H9 (cell line): Measurements from ENCODE around the gene ZDHHC12. TPM values are rescaled to one million over a fixed set of nuclear protein-coding genes. Genes with fewer than 3 reads are reported as not detected.
A peak's percentile ranks its signal among the peaks of the same experiment; 100 is the strongest.

Experiments used
- DNase-seq: peaks from one replicate; pipeline ENCODE4 v3.0.0-alpha.2; 2017
- H2AFZ ChIP-seq: one replicate; pipeline ENCODE4 v1.6.1; 2013; ENCODE audit warnings: mild to moderate bottlenecking, low read length, control low read depth, moderate library complexity
- H2AK5ac ChIP-seq: 2 replicates; pipeline ENCODE4 v1.6.1; 2013; ENCODE audit warnings: low read length, control low read depth, mixed read lengths; ENCODE audit not compliant: insufficient read length
- H2BK120ac ChIP-seq: one replicate; pipeline ENCODE4 v1.6.1; 2013; ENCODE audit warnings: low read depth, mild to moderate bottlenecking, low read length, control low read depth, inconsistent platforms; ENCODE audit not compliant: poor library complexity, severe bottlenecking
- H2BK12ac ChIP-seq: 2 replicates; pipeline ENCODE4 v1.6.1; 2013; ENCODE audit warnings: low read length, control low read depth, mixed read lengths, low read depth; ENCODE audit not compliant: insufficient read length
- H2BK15ac ChIP-seq: 2 replicates; pipeline ENCODE4 v1.6.1; 2013; ENCODE audit warnings: low read depth, low read length, control low read depth
- H2BK20ac ChIP-seq: one replicate; pipeline ENCODE4 v1.6.1; 2013; ENCODE audit warnings: low read depth, mild to moderate bottlenecking, low read length, control low read depth, inconsistent platforms; ENCODE audit not compliant: poor library complexity, severe bottlenecking
- H2BK5ac ChIP-seq: 2 replicates; pipeline ENCODE4 v1.6.1; 2013; ENCODE audit warnings: low read length, control low read depth, mixed read lengths; ENCODE audit not compliant: insufficient read length
- H3K14ac ChIP-seq: 2 replicates; pipeline ENCODE4 v1.6.1; 2013; ENCODE audit warnings: low read length, control low read depth; ENCODE audit not compliant: insufficient read depth
- H3K18ac ChIP-seq: 2 replicates; pipeline ENCODE4 v1.6.1; 2013; ENCODE audit warnings: low read depth, mild to moderate bottlenecking, mixed read lengths, low read length, control low read depth; ENCODE audit not compliant: insufficient read length
- H3K23ac ChIP-seq: 2 replicates; pipeline ENCODE4 v1.6.1; 2013; ENCODE audit warnings: low read length, control low read depth, mixed read lengths, low read depth; ENCODE audit not compliant: insufficient read length
- H3K23me2 ChIP-seq: 2 replicates; pipeline ENCODE4 v1.6.1; 2013; ENCODE audit warnings: low read depth, mild to moderate bottlenecking, mixed read lengths, low read length, control low read depth; ENCODE audit not compliant: insufficient read length, poor library complexity, severe bottlenecking
- H3K27ac ChIP-seq: 2 replicates; pipeline ENCODE4 v1.5.1; 2013; ENCODE audit warnings: low read length, control low read depth, mixed read lengths, low read depth; ENCODE audit not compliant: insufficient read length
- H3K27me3 ChIP-seq: 2 replicates; pipeline ENCODE4 v1.6.1; 2013; ENCODE audit warnings: low read length, control low read depth, inconsistent platforms; ENCODE audit not compliant: insufficient read depth
- H3K4ac ChIP-seq: 2 replicates; pipeline ENCODE4 v1.6.1; 2013; ENCODE audit warnings: low read depth, mild to moderate bottlenecking, control low read depth, inconsistent platforms, low read length, moderate library complexity
- H3K4me1 ChIP-seq: 2 replicates; pipeline ENCODE4 v1.6.1; 2013; ENCODE audit warnings: low read length, control low read depth, inconsistent platforms; ENCODE audit not compliant: insufficient read depth
- H3K4me2 ChIP-seq: 2 replicates; pipeline ENCODE4 v1.6.1; 2013; ENCODE audit warnings: low read length, control low read depth, mixed read lengths; ENCODE audit not compliant: insufficient read length, insufficient read depth
- H3K56ac ChIP-seq: 2 replicates; pipeline ENCODE4 v1.6.1; 2013; ENCODE audit warnings: low read depth, mild to moderate bottlenecking, mixed read lengths, low read length, control low read depth; ENCODE audit not compliant: insufficient read length
- H3K79me1 ChIP-seq: 2 replicates; pipeline ENCODE4 v1.6.1; 2013; ENCODE audit warnings: low read depth, mild to moderate bottlenecking, moderate library complexity, low read length, control low read depth, inconsistent platforms; ENCODE audit not compliant: insufficient read depth, poor library complexity, severe bottlenecking
- H3K79me2 ChIP-seq: 2 replicates; pipeline ENCODE4 v1.6.1; 2013; ENCODE audit warnings: low read length, control low read depth, inconsistent platforms; ENCODE audit not compliant: insufficient read depth
- H3K9ac ChIP-seq: 2 replicates; pipeline ENCODE4 v1.6.1; 2013; ENCODE audit warnings: low read length, control low read depth, mixed read lengths; ENCODE audit not compliant: insufficient read length; ENCODE audit errors: extremely low read depth
- H3K9me3 ChIP-seq: one replicate; pipeline ENCODE4 v1.6.1; 2013; ENCODE audit warnings: low read depth, low read length, inconsistent platforms; ENCODE audit not compliant: control insufficient read depth
- H3T11ph ChIP-seq: one replicate; pipeline ENCODE4 v1.6.1; 2013; ENCODE audit warnings: mild to moderate bottlenecking, low read length, control low read depth, inconsistent platforms
- H4K20me1 ChIP-seq: one replicate; pipeline ENCODE4 v1.6.1; 2013; ENCODE audit not compliant: control insufficient read depth, insufficient read length, insufficient read depth
- H4K5ac ChIP-seq: 2 replicates; pipeline ENCODE4 v1.6.1; 2013; ENCODE audit warnings: low read depth, mild to moderate bottlenecking, mixed read lengths, low read length, control low read depth; ENCODE audit not compliant: insufficient read length
- H4K8ac ChIP-seq: replicated peaks from 2 replicates; pipeline ENCODE4 v1.6.1; 2013; ENCODE audit warnings: low read length, control low read depth, mixed read lengths, low read depth; ENCODE audit not compliant: insufficient read length
- H4K91ac ChIP-seq: 2 replicates; pipeline ENCODE4 v1.6.1; 2013; ENCODE audit warnings: low read depth, mild to moderate bottlenecking, moderate library complexity, mixed read lengths, low read length, control low read depth; ENCODE audit not compliant: insufficient read length
- H3K27ac Mint-ChIP-seq, 3 experiments: 2 replicates in 2 of 3; 3 replicates in 1 of 3; pipeline ENCODE4 v1.8.0; 2020 to 2021; ENCODE audit warnings: mixed read lengths in 3 of 3, mild to moderate bottlenecking in 1 of 3, moderate library complexity in 1 of 3
- H3K27me3 Mint-ChIP-seq: 2 replicates; pipeline ENCODE4 v1.8.0; 2021; ENCODE audit warnings: low read depth, mild to moderate bottlenecking, moderate library complexity, mixed read lengths
- H3K36me3 Mint-ChIP-seq, 3 experiments: 2 replicates in 2 of 3; 3 replicates in 1 of 3; pipeline ENCODE4 v1.8.0; 2020 to 2021; ENCODE audit warnings: low read depth in 3 of 3, mixed read lengths in 3 of 3; ENCODE audit not compliant: insufficient read depth in 1 of 3
- H3K4me1 Mint-ChIP-seq, 2 experiments: 2 replicates each; pipeline ENCODE4 v1.8.0; 2020; ENCODE audit warnings: mixed read lengths in 2 of 2
- H3K4me3 Mint-ChIP-seq, 2 experiments: 2 replicates in 1 of 2; 3 replicates in 1 of 2; pipeline ENCODE4 v1.8.0; 2020 to 2021; ENCODE audit warnings: mild to moderate bottlenecking in 2 of 2, mixed read lengths in 2 of 2, moderate library complexity in 1 of 2
- H3K9me3 Mint-ChIP-seq, 2 experiments: 2 replicates in 1 of 2; 3 replicates in 1 of 2; pipeline ENCODE4 v1.8.0; 2020; ENCODE audit warnings: mild to moderate bottlenecking in 2 of 2, mixed read lengths in 2 of 2, moderate library complexity in 1 of 2
- CTCF ChIP-seq: fragments of 200-600 bp; sonication (generic); conservative IDR thresholded peaks from 3 replicates; pipeline ENCODE4 v1.8.0; 2021; ENCODE audit warnings: antibody characterized with exemption, mild to moderate bottlenecking
- WGBS: extraction: QIAGEN DNeasy Blood & Tissue Kit; methylation state at CpG from one replicate; pipeline ENCODE4 v1.1.7; 2013; ENCODE audit warnings: missing lambda C conversion rate, low lambda C conversion rate, mixed read lengths; ENCODE audit not compliant: insufficient read length; ENCODE audit errors: extremely low coverage; 5-methylcytosine and 5-hydroxymethylcytosine counted together
- total RNA-seq: library from RNA; stranded (reverse); gene quantifications from 2 replicates; pipeline ENCODE4 v1.2.1, GENCODE V29; 2021

ZDHHC12 gene
- total RNA-seq, 1 experiment from 2014 or later, result 42.8 TPM

GRCh38 chr9:128715436-128715750 is 8.5 kb downstream of the ZDHHC12 start:
- no peak overlapping the region for H3K14ac ChIP-seq
- no peak overlapping the region for H3K4me2 ChIP-seq
- H3K4ac ChIP-seq, result no peak overlapping the region
- no peak overlapping the region for H4K91ac ChIP-seq
- Mint-ChIP-seq H3K36me3 (peaks cover 5 to 40% (median 27%) of the 10 kb centered on the region in 3 experiments; a peak in 6 of 7 replicates), H3K4me1 (no peaks in the 10 kb centered on the region), H3K27ac (no peak overlapping the region), H3K9me3 (no peaks in the 10 kb centered on the region), H3K4me3 (no peak overlapping the region), H3K27me3 (no peaks in the 10 kb centered on the region)
- no peak overlapping the region for H3K56ac ChIP-seq
- no peak overlapping the region for H2BK5ac ChIP-seq
- no peak overlapping the region for H2BK15ac ChIP-seq
- no peak overlapping the region for H4K8ac ChIP-seq
- no peak overlapping the region for H2BK20ac ChIP-seq
- no peaks in the 10 kb centered on the region for H3K27me3 ChIP-seq
- H3K18ac ChIP-seq, result no peak overlapping the region
- no peaks in the 10 kb centered on the region for H3K4me1 ChIP-seq
- H2AFZ ChIP-seq, result no peak overlapping the region
- H2BK12ac ChIP-seq, result no peak overlapping the region
- H3K79me1 ChIP-seq, result no peaks in the 10 kb centered on the region
- no peak overlapping the region for H3K27ac ChIP-seq
- H3K9ac ChIP-seq, result no peak overlapping the region
- H4K20me1 ChIP-seq, result no peaks in the 10 kb centered on the region
- DNase-seq, result peak; percentile 8
- TF ChIP-seq CTCF, result no peak
- H2BK120ac ChIP-seq, result no peak overlapping the region
- WGBS, result no CpG with 5 or more reads among the region's 6 CpGs
- no peaks in the 10 kb centered on the region for H3K79me2 ChIP-seq
- H3K23me2 ChIP-seq, result no peaks in the 10 kb centered on the region
- no peak overlapping the region for H4K5ac ChIP-seq
- H3K9me3 ChIP-seq, result no peaks in the 10 kb centered on the region
- H2AK5ac ChIP-seq, result no peak overlapping the region
- no peak overlapping the region for H3K23ac ChIP-seq
- H3T11ph ChIP-seq, result no peak overlapping the region
